ENCODE data around the gene ANKRD9.
A peak's percentile ranks its signal among the peaks of the same experiment; 100 is the strongest.

The ANKRD9 gene

GRCh38 chr14:102497998-102498677 lies 11.4 kb downstream of the ANKRD9 start:
- DNase-seq = no peak

DNA sequence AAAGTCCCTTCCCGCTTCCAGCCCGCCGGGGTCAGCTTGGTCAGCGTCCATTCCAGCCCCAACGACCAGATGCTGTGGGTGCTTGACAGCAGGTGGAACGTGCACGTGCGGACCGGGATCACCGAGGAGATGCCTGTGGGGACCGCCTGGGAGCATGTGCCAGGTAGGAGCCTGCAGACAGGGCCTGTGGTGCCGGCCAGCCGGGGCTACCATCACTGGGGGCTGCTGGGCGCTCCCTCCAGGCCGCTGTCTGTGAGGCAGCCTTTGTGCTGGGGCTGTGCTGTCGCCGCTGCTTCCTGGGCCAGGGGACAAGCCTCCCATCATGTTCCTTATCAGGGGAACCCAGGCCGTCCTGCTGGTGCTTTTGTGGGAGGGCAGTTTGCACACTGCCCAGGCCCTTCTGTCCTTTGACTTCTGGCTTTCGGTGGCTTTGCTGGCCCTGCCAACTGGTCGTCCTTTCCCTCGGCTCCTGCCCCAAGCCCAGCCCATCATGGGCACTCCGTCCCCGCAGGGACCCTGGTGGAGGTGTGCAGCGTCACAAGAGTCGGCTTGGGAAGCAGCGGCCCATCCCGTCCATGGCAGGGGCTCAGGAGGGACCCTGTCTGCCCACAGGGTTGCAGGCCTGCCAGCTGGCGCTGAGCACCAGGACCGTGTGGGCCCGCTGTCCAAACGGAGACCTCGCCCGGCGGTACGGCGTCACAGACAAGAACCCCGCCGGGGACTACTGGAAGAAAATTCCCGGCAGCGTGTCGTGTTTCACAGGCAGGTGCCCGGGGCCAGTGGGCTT lies 12.4 kb downstream of the ANKRD9 start:
- DNase-seq = no peak

DNA sequence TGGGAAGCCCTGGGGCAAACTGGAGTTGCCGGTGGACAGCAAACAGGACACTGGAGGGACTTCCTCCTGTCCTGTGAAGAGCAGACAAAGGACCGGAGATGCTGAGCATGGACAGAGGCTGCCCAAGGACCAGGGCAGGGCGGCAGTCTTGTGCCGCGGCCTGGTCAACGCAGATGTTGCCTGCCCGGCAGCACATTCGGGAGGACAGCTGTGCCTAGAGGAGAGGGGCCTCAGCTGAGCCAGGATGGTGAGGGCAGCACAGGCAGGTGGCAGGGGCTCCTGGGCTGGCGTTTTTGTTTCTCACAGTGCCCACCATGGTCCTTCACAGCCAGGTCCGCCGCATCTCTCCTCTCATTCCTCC lies 13.3 kb downstream of the ANKRD9 start:
- no peak for DNase-seq

GRCh38 chr14:102495491-102496330 lies 13.9 kb downstream of the ANKRD9 start:
- DNase-seq = no peak

- no peak for DNase-seq
These were observed 16.0 kb downstream of the ANKRD9 start for GRCh38 chr14:102493585-102493984.

- DNase-seq = no peak
These were observed 16.5 kb downstream of the ANKRD9 start for GRCh38 chr14:102493096-102493495.

- DNase-seq = no peak
These were observed 17.1 kb downstream of the ANKRD9 start for GRCh38 chr14:102492531-102492910.

GRCh38 chr14:102491786-102492530 lies 17.6 kb downstream of the ANKRD9 start:
- DNase-seq = no peak

DNA sequence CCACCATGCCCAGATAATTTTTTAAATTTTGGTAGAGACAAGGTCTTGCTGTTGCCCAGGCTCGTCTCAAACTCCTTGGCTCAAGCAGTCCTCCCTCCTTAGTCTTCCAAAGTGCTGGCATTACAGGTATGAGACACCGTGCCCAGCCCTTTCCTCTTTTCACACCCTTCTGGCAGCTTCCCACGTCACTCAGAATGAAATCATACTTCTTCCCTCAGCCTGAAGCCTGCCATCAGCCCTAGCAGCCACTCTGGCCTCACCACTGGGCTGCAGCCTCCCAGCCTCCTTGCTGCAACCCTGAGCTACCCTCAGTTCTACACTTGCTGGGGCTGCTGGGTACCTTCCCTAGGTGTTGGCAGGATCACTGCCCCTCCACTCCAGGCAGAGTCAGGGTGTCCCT lies 18.2 kb downstream of the ANKRD9 start:
- DNase-seq = no peak

GRCh38 chr14:102490456-102490855 lies 19.1 kb downstream of the ANKRD9 start:
- DNase-seq = no peak

- peak in 1 of 5 experiments; percentile 57 for DNase-seq
These were observed 22.4 kb downstream of the ANKRD9 start for GRCh38 chr14:102487204-102487577.

DNA sequence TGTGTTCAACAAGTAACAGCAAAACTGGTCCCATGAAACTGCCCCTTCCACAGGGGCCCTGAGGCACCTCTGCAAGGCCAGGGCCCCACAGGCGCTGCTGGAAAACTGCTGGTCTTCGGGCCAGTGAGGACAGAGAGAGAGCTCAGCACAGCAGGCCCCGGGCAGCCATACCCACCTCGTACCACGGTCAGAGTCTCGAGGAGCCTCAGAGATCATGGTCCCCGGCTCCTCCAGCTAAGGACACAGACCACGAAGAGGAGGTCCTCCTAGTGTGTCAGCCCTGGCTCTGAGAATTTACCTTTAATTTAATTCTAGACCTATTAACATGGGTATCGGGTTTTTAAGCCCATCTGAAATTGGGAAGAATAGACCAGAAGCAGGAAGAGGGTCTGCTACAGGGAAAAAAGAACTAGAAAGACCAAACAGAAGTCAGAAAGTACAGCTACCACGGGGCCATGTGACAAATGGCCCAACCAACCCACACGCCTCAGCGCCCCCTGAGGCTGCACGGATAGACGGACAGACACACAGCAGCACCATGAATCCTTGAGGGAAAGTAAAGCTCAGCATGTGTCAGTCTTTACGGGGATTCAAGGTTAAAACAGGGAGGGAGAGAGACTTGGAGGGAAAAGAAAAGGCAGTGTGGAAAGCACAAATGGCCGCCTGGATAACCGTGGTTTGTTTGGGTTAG lies 22.9 kb downstream of the ANKRD9 start:
- no peak for DNase-seq

DNA sequence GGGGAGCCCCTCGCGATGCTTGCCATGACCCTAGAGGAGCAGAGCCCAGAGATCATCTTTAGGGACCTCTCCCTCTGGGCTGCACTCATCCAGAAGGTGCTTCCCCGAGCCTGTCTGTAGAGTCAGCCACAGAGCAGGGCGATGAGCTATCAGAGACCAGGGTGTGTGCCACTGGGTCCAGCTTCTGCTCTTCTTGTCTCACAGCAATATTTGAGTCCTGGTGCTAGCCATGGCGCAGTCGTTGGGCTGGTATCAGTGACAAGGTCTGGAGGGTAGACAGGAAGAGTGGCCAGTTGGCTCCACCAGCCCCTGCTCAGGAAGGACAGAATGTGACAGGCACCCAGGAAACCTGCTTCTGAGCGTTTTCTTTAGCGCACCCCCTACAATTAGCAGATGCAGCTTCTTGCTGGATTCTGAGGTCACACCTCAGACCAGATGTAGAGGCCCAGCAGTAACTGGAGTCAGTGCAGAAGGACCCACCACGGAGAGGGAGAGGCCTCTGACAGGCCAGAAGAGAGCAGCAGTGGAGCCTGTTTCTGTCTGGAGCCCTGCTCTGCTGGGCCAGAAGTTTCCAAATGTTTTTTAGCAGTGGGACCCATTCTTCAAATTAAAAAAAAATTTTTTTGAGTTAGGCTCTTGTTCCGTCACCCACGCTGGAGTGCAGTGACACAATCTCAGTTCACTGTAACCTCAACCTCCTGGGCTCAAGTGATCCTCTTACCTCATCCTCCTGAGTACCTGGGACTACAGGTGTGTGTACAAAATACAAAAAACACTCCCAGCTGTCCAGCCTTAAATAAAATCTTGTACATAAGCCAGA lies 23.7 kb downstream of the ANKRD9 start:
- DNase-seq = no peak

DNA sequence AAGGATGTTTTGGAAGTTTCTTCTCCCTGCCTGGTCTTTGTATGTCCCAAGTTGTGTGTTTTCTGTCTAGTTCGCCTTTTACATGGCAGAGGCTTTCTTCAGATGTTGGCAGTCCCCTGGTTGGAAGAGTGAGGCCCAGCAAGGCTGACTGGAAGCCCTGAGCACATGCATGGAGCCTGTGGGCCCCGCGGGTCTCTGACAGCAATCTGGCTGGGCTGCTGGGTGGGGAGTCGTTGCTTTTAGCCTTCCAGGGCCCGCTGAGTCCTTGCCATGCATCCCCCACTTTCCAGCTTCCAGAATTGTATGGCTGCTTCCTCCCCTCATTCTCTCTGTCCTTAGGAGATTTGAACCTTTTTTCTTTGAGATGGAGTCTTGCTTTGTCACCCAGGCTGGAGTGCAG lies 25.3 kb downstream of the ANKRD9 start:
- no peak for DNase-seq

DNA sequence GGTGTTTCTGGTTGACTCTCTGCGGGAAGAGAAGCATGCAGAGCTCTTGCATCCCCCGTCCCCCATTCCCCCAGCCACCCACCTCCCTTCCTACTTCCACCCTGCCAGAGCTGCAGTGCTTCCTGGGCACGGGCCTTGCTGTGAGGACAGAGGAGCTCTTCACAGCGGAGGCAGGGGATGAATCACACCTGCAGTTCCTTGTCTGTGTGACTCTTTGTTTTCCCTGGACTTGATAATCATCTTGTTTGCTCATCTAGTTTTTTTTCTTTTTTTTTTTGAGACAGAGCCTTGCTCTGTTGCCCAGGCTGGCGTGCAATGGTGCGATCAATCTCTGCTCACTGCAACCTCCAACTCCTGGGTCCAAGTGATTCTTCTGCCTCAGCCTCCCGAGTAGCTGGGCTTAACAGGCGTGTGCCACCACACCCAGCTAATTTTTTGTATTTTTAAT lies 27.8 kb downstream of the ANKRD9 start:
- DNase-seq = no peak

- DNase-seq = no peak
These were observed 28.2 kb downstream of the ANKRD9 start for GRCh38 chr14:102481371-102481770.

DNA sequence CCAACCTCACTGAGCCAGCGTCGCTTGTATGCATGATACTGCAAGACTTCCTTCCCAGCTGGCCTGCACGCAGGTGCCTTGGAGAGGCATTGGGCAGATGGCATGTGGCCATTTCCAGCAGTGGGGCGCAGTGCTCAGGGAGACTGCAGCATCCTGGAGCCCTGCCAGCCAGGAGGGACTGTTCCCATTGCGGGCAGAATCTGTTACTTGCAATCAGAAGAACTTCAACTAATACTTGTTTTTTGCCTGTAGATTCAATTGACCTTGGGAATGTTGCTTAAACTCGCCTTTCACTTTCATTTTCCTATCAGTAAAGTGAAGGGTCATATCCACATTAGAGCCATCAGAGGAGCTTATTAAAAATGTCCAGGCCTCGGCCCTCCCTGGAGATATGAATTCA lies 29.8 kb downstream of the ANKRD9 start:
- DNase-seq = no peak

- no peak for DNase-seq
These were observed 30.5 kb downstream of the ANKRD9 start for GRCh38 chr14:102479107-102479506.

GRCh38 chr14:102474934-102475333 lies 34.6 kb downstream of the ANKRD9 start:
- no peak for DNase-seq

DNA sequence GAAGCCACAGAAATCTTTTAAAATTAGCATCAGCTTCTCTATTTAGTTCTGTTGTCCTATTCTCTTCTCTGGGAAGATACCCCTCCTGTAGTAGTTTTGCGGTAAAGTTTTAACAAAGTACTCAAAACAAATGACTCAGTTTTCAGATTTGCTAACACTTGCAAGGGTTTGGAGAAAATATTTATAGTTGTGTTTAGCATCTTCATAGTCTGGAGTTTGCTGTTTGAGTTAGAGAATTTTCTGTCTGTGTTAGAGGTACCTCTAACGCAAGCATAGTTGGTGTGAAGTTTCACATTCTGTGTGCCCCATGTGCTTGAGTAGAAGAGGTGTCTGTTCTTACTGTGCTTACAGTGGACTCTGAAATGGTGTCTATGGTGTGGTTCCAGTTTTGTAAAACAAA lies 36.0 kb downstream of the ANKRD9 start:
- no peak for DNase-seq

GRCh38 chr14:102472791-102473150 lies 36.8 kb downstream of the ANKRD9 start:
- DNase-seq = no peak
